ENCODE measurements around the gene SLC7A5.

DNA sequence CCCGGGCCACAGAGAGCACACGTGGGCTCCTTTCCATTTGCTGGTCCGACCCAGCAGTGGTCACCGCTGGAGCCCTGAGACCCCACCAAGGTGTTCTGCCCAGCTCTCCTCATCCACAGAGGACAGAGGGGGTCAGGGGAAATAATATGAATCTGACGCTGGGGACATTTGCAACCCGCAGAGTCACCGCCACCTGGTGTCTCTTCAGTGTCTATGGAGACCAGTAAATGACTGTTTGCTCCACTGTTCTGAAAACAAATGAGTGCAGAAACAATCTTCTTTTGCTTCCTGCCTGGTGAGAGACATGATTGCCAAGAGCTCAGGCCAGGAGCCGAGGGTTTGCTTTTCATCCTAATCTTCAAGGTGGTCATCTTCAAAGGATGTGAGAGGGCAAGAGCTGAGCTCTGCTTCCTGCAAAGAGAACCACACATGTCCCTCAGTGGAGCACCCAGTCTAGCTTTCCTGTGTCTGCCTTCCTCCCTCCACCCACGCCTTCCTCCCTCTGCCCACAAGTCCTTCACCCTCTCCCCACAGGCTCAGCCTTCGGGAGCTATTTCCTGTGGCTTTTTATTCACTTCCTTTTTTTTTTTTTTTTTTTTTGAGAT, 88.8 kb downstream of the SLC7A5 start:
- TF ChIP-seq, protein P1, sequence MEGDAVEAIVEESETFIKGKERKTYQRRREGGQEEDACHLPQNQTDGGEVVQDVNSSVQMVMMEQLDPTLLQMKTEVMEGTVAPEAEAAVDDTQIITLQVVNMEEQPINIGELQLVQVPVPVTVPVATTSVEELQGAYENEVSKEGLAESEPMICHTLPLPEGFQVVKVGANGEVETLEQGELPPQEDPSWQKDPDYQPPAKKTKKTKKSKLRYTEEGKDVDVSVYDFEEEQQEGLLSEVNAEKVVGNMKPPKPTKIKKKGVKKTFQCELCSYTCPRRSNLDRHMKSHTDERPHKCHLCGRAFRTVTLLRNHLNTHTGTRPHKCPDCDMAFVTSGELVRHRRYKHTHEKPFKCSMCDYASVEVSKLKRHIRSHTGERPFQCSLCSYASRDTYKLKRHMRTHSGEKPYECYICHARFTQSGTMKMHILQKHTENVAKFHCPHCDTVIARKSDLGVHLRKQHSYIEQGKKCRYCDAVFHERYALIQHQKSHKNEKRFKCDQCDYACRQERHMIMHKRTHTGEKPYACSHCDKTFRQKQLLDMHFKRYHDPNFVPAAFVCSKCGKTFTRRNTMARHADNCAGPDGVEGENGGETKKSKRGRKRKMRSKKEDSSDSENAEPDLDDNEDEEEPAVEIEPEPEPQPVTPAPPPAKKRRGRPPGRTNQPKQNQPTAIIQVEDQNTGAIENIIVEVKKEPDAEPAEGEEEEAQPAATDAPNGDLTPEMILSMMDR (IDR thresholded peaks at IDR 0.05) = no peak
- TF ChIP-seq POLR2A (IDR thresholded peaks at IDR 0.05) = no peak
- TF ChIP-seq POLR2AphosphoS5 (IDR thresholded peaks at IDR 0.05) = no peak

All from prostate gland (tissue), 2 donors.